ENCODE measurements around the gene ATAD3B. TPM values are rescaled to one million over a fixed set of nuclear protein-coding genes. Genes with fewer than 3 reads are reported as not detected.

ATAD3B gene
- total and polyA plus RNA-seq, 2 donors (not counting 3 experiments of a cell fraction or from before 2014, with no cell fraction given) = 20.5 to 48.2 TPM

DNA sequence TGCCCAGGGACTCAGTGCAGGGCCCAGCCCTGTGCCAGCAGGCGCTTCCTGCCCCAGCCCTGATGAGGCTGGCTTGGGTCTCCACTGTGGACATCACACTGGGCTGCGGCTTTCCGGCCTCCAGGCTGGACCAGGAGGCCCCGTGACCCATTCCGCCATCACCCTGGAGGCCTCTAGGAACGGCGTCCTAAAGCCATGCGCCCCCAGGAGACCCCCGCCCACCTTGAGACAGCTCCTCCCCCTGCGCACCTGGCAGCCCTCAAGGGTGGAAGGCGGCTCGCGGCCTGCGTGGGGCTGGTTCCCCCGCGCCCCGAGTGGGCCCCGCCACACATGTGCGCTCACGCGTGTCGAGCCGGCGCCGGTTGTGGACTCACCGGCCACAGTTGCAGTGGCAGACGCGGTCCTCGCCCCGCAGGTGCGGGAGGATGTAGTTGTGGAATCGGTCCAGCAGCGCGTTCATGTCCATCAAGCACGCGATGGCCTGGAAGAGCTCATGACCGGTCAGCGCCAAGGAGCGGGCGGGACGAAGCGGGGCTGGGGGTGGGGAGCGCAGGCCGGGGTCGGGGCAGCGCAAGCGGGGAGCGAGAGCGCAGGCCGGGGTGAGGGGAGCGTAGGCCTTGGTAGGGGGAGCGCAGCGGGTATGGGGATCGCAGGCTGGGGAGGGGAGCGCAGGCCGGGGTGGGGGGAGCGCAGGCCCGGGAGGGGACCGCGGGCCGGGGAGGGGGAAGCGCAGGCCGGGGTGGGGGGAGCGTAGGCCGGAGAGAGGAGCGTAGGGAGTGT is 67.9 kb downstream of the ATAD3B start:
- no peak for TF ChIP-seq FOS (IDR thresholded peaks at IDR 0.05; ENCODE audit: borderline replicate concordance, insufficient read depth, low read length)
- TF ChIP-seq POLR2AphosphoS5 (IDR thresholded peaks at IDR 0.05; ENCODE audit: insufficient read depth, low read depth, low read length) = no peak
- TF ChIP-seq MAX (IDR thresholded peaks at IDR 0.05; ENCODE audit: insufficient read depth, insufficient read length) = no peak
- TF ChIP-seq GATA2 (IDR thresholded peaks at IDR 0.05; ENCODE audit: insufficient read depth, insufficient read length, low read depth, low read length) = no peak
- no peak for TF ChIP-seq CTCF (IDR thresholded peaks at IDR 0.05; ENCODE audit: extremely low read depth in 1 of 2, insufficient read depth in 1 of 2, low read depth in 1 of 2, low read length in 2 of 2)
- no peak for TF ChIP-seq MYC (IDR thresholded peaks at IDR 0.05; ENCODE audit: low read depth, low read length)
- TF ChIP-seq POLR2A (IDR thresholded peaks at IDR 0.05; ENCODE audit: low read depth, low read length) = no peak
- TF ChIP-seq EZH2 (IDR thresholded peaks at IDR 0.05; ENCODE audit: borderline replicate concordance, low read depth, low read length, severe bottlenecking) = no peak
- no peak for TF ChIP-seq JUN (IDR thresholded peaks at IDR 0.05; ENCODE audit: borderline replicate concordance, insufficient read depth, insufficient read length, low read depth)
- no peaks in the 10 kb centered on the region for H3K9me1 ChIP-seq (replicated peaks; ENCODE audit: control insufficient read depth, extremely low read depth, insufficient read depth, low read length)
- peaks cover 14% of the 10 kb centered on the region for H3K4me1 ChIP-seq (ENCODE audit: control insufficient read depth, extremely low read depth, insufficient read depth, low read length)
- H4K20me1 ChIP-seq (replicated peaks; ENCODE audit: control insufficient read depth, extremely low read depth, insufficient read depth, low read length) = no peaks in the 10 kb centered on the region
- ChIA-PET POLR2A (no interaction called here), CTCF (no interaction called here)
- no peak overlapping the region for H3K27ac ChIP-seq (ENCODE audit: insufficient read depth, low read depth, low read length)
- FAIRE-seq = peak; percentile 56
- DNase-seq (ENCODE audit: low read depth, low spot score) = peak; percentile 39
- no peaks in the 10 kb centered on the region for H3K9me3 ChIP-seq (replicated peaks; ENCODE audit: control insufficient read depth, insufficient read depth, low read length)
- intact Hi-C loops (cut with micrococcal nuclease) (no loop called here), dilution Hi-C loops (cut with MboI; ENCODE audit: extremely low pct_ligation_motif_present, low sequenced_read_pairs) (no loop called here)
- peak overlapping the region; percentile 58 for H2AFZ ChIP-seq (ENCODE audit: low read depth, low read length)
- H3K79me2 ChIP-seq (ENCODE audit: control insufficient read depth, insufficient read depth, low read length) = peaks cover 7% of the 10 kb centered on the region
- peaks cover 0 to 10% of the 10 kb centered on the region in 2 experiments for H3K36me3 ChIP-seq (ENCODE audit: control insufficient read depth in 2 of 2, extremely low read depth in 1 of 2, insufficient read depth in 2 of 2, low read length in 2 of 2)
- no peak overlapping the region for H3K9ac ChIP-seq (replicated peaks; ENCODE audit: extremely low read depth, insufficient read depth, low read length)
- H3K27me3 ChIP-seq (ENCODE audit: control insufficient read depth in 2 of 2, insufficient read depth in 2 of 2, low read length in 2 of 2) = no peaks in the 10 kb centered on the region
- peak overlapping the region; percentile 32 to 60 (median 44) for H3K4me3 ChIP-seq (replicated peaks in 1 of 3; ENCODE audit: insufficient read depth in 1 of 3, low read depth in 1 of 3, low read length in 3 of 3)
- H3K4me2 ChIP-seq (ENCODE audit: insufficient read depth, low read length) = peak overlapping the region; percentile 63
- BruUV-seq (replicated peaks) = no TSS peak
